Panc1 (cell line): ENCODE measurements around the gene MRAP. TPM values are rescaled to one million over a fixed set of nuclear protein-coding genes. Genes with fewer than 3 reads are reported as not detected.

ENCODE experiments used
- ATAC-seq: fragments of 200-7000 bp; cut with Tn5 transposase; 2 replicates; pipeline ENCODE4 v1.9.1; 2020; ENCODE audit warnings: mild to moderate bottlenecking, moderate library complexity
- BruUV-seq: library from RNA; stranded (reverse); fragments of 400-500 nt; replicated peaks from 2 replicates; lab custom pipeline; 2021; lab: Mats Ljungman, UMichigan
- CTCF ChIA-PET: fragments of 300-600 bp; sonication (Branson Sonifier 250); formaldehyde crosslinking; loops from one replicate; lab custom pipeline; 2022; ENCODE audit warnings: antibody characterized with exemption; lab: Charles Lee
- POLR2A ChIA-PET: fragments of 300-600 bp; sonication (Branson Sonifier 250); formaldehyde crosslinking; loops from one replicate; lab custom pipeline; 2022; ENCODE audit warnings: antibody characterized with exemption; lab: Charles Lee
- DNase-seq: peaks from one replicate; pipeline ENCODE4 v3.0.0-alpha.2; 2010; ENCODE audit warnings: low read depth, low spot score
- H3K27ac ChIP-seq: 2 replicates; pipeline ENCODE4 v1.5.1; 2011; ENCODE audit warnings: mild to moderate bottlenecking, low read length, inconsistent platforms
- H3K27me3 ChIP-seq: fragments of 200-500 bp; sonication (Bioruptor generic); 2 replicates; pipeline ENCODE4 v1.6.0; 2014; ENCODE audit warnings: low read length, inconsistent platforms; ENCODE audit not compliant: control insufficient read depth, insufficient read depth
- H3K36me3 ChIP-seq: fragments of 200-500 bp; sonication (Bioruptor generic); 2 replicates; pipeline ENCODE4 v1.5.1; 2014; ENCODE audit warnings: inconsistent platforms, mild to moderate bottlenecking, low read length, moderate library complexity; ENCODE audit not compliant: control insufficient read depth, insufficient read depth
- H3K4me1 ChIP-seq: 2 replicates; pipeline ENCODE4 v1.5.1; 2011; ENCODE audit warnings: inconsistent platforms, mild to moderate bottlenecking, low read length, moderate library complexity; ENCODE audit not compliant: control insufficient read depth, insufficient read depth
- H3K4me3 ChIP-seq, 2 experiments: 2 replicates each; pipeline ENCODE4 v1.5.1; 2011 to 2012; ENCODE audit warnings: low read depth in 2 of 2, low read length in 2 of 2, mild to moderate bottlenecking in 2 of 2, inconsistent platforms in 1 of 2, moderate library complexity in 1 of 2
- H3K9me3 ChIP-seq: fragments of 200-500 bp; sonication (Bioruptor generic); 2 replicates; pipeline ENCODE4 v1.5.1; 2014; ENCODE audit warnings: low read depth, mild to moderate bottlenecking, inconsistent platforms, low read length, moderate library complexity; ENCODE audit not compliant: control insufficient read depth, insufficient read depth
- CTCF ChIP-seq: fragments of 450-650 bp; IDR thresholded peaks from 2 replicates; pipeline ENCODE4 v1.5.1; 2017; ENCODE audit warnings: mild to moderate bottlenecking
- POLR2AphosphoS5 ChIP-seq: IDR thresholded peaks from 2 replicates; pipeline ENCODE4 v1.6.1; 2012; ENCODE audit warnings: mild to moderate bottlenecking, low read depth, low read length, moderate library complexity
- REST ChIP-seq, 2 experiments: IDR thresholded peaks; 2 replicates each; pipeline ENCODE4 v1.6.1; 2011 to 2012; ENCODE audit warnings: low read depth in 2 of 2, control low read depth in 1 of 2, low read length in 1 of 2, mild to moderate bottlenecking in 1 of 2, moderate library complexity in 1 of 2; ENCODE audit not compliant: insufficient read depth in 1 of 2
- SIN3A ChIP-seq: IDR thresholded peaks from 2 replicates; pipeline ENCODE4 v1.6.1; 2012; ENCODE audit warnings: low read depth, mild to moderate bottlenecking, low read length, moderate library complexity, borderline replicate concordance; ENCODE audit not compliant: insufficient read depth
- TCF7L2 ChIP-seq: IDR thresholded peaks from 2 replicates; pipeline ENCODE4 v1.6.1; 2011; ENCODE audit warnings: mild to moderate bottlenecking, low read depth, low read length, inconsistent platforms
- in situ Hi-C: cut with HindIII; loops from 2 replicates; pipeline ENCODE4 v1.10.0; 2016; ENCODE audit warnings: low sequenced_read_pairs, low pct_unique_long_range_greater_than_20kb
- intact Hi-C: fragments of 100-400 bp; cut with micrococcal nuclease; formaldehyde crosslinking; loops from one replicate; pipeline ENCODE4 v1.10.0; 2022; ENCODE audit not compliant: unreplicated experiment
- total RNA-seq: library from RNA; stranded (reverse); gene quantifications from one replicate; pipeline ENCODE4 v1.2.1, GENCODE V29; 2021; ENCODE audit not compliant: unreplicated experiment

MRAP gene
- total RNA-seq, 1 experiment from 2014 or later: not detected

- no peak overlapping the region for H3K4me3 ChIP-seq
- H3K27ac ChIP-seq: no peak overlapping the region
- no peaks in the 10 kb centered on the region for H3K9me3 ChIP-seq
- POLR2A ChIA-PET: no interaction called here
- TF ChIP-seq TCF7L2: no peak
- TF ChIP-seq CTCF: no peak
- no peak for TF ChIP-seq POLR2AphosphoS5
- no peak for TF ChIP-seq SIN3A
- TF ChIP-seq REST (IDR thresholded peaks at IDR 0.05; ENCODE audit: insufficient read depth in 1 of 2, low read depth in 2 of 2, low read length in 1 of 2): no peak
- BruUV-seq: no TSS peak
- H3K27me3 ChIP-seq: no peaks in the 10 kb centered on the region
- DNase-seq (no peak), ATAC-seq (no peak)
- peaks cover 11% of the 10 kb centered on the region for H3K36me3 ChIP-seq
- in situ Hi-C loops (no loop called here), intact Hi-C loops (no loop called here)
- CTCF ChIA-PET: no interaction called here
- no peaks in the 10 kb centered on the region for H3K4me1 ChIP-seq
Measured at GRCh38 chr21:32353002-32353711, 54.5 kb downstream of the MRAP start.

GRCh38 chr21:32356874-32357395, 58.3 kb downstream of the MRAP start:
- intact Hi-C loops (no loop called here), in situ Hi-C loops (no loop called here)
- H3K27ac ChIP-seq: no peak overlapping the region
- TF ChIP-seq TCF7L2: no peak
- TF ChIP-seq REST (IDR thresholded peaks at IDR 0.05; ENCODE audit: insufficient read depth in 1 of 2, low read depth in 2 of 2, low read length in 1 of 2): no peak
- no peak for TF ChIP-seq POLR2AphosphoS5
- TF ChIP-seq CTCF: no peak
- TF ChIP-seq SIN3A: no peak
- no peak overlapping the region for H3K4me3 ChIP-seq
- H3K4me1 ChIP-seq: no peaks in the 10 kb centered on the region
- ATAC-seq (no peak), DNase-seq (no peak)
- ChIA-PET POLR2A (no interaction called here), CTCF (no interaction called here)
- H3K27me3 ChIP-seq: no peaks in the 10 kb centered on the region
- BruUV-seq: no TSS peak
- H3K9me3 ChIP-seq: no peaks in the 10 kb centered on the region
- H3K36me3 ChIP-seq: peaks cover 20% of the 10 kb centered on the region
